ENCODE results near the gene LPIN1. TPM values are rescaled to one million over a fixed set of nuclear protein-coding genes. Genes with fewer than 3 reads are reported as not detected.
"Not testable (repeated sequence)": the region's sequence is repeated elsewhere in the genome, so short reads cannot be mapped to it uniquely, and the experiment has no call there.

The LPIN1 gene
- total RNA-seq, 2 experiments from 2014 or later = 115 to 128 TPM

GRCh38 chr2:11855064-11855760, 108.8 kb downstream of the LPIN1 start:
- Mint-ChIP-seq H3K4me3 (no peak overlapping the region), H3K27me3 (no peaks in the 10 kb centered on the region), H3K9me3 (peaks cover 2% of the 10 kb centered on the region), H3K36me3 (ENCODE audit: low read depth) (no peaks in the 10 kb centered on the region), H3K4me1 (ENCODE audit: low read depth) (no peaks in the 10 kb centered on the region), H3K27ac (no peak overlapping the region)
- Histone ChIP-seq H3K27me3 (ENCODE audit: control insufficient read depth in 1 of 2, insufficient read depth in 2 of 2, low read length in 2 of 2) (no peaks in the 10 kb centered on the region), H3K9me3 (ENCODE audit: control insufficient read depth in 1 of 2, insufficient read depth in 1 of 2, low read length in 2 of 2) (peaks cover 0 to 14% of the 10 kb centered on the region in 2 experiments), H3K36me3 (ENCODE audit: insufficient read depth, low read length) (no peaks in the 10 kb centered on the region), H3K27ac (ENCODE audit: low read depth in 1 of 2, low read length in 2 of 2) (no peak overlapping the region), H3K4me3 (ENCODE audit: low read length) (no peak overlapping the region), H3K4me1 (ENCODE audit: insufficient read depth, low read length) (no peaks in the 10 kb centered on the region)
- DNase-seq (no peak), ATAC-seq (ENCODE audit: poor library complexity) (no peak)
- intact Hi-C loops (cut with DNase I, micrococcal nuclease) = loop anchor here in 1 of 2 experiments (10.0 kb wide), 1 partner anchor 710 kb away; no protein-coding TSS in a partner anchor
- CTCF ChIA-PET = no interaction called here
- POLR2A ChIA-PET = no interaction called here
- TF ChIP-seq, protein P1, sequence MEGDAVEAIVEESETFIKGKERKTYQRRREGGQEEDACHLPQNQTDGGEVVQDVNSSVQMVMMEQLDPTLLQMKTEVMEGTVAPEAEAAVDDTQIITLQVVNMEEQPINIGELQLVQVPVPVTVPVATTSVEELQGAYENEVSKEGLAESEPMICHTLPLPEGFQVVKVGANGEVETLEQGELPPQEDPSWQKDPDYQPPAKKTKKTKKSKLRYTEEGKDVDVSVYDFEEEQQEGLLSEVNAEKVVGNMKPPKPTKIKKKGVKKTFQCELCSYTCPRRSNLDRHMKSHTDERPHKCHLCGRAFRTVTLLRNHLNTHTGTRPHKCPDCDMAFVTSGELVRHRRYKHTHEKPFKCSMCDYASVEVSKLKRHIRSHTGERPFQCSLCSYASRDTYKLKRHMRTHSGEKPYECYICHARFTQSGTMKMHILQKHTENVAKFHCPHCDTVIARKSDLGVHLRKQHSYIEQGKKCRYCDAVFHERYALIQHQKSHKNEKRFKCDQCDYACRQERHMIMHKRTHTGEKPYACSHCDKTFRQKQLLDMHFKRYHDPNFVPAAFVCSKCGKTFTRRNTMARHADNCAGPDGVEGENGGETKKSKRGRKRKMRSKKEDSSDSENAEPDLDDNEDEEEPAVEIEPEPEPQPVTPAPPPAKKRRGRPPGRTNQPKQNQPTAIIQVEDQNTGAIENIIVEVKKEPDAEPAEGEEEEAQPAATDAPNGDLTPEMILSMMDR (IDR thresholded peaks at IDR 0.05) = no peak

- CTCF ChIA-PET = no interaction called here
- no peak for DNase-seq
Observed at GRCh38 chr2:11856095-11856494, 109.7 kb downstream of the LPIN1 start.

DNA sequence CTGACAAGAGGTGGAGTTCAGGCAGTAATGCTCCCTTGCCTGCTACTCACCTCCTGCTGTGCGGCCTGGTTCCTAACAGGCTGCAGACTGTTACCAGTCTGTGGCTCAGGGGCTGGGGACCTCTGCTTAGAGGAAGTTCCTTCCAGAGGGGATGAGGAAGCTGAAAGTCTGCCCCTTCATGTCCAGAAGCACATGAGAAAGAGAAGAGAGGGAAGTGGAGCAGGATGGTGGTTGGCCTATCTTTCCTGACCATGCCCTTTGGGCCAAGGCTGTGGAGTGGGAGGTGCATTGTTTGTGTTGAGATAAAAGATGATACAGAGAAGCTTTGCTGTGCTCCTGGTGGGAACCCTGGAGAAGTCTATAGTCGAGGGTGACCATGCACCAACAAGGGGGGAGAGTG, 112.5 kb downstream of the LPIN1 start:
- CTCF ChIA-PET = no interaction called here
- H3K4me1 Mint-ChIP-seq (ENCODE audit: low read depth) = peaks cover 16% of the 10 kb centered on the region
- no peaks in the 10 kb centered on the region for H3K27me3 ChIP-seq (ENCODE audit: control insufficient read depth in 1 of 2, insufficient read depth in 2 of 2, low read length in 2 of 2)

More at GRCh38 chr2:11856095-11856494, 109.7 kb downstream of the LPIN1 start:
- H3K36me3 Mint-ChIP-seq (ENCODE audit: low read depth) = no peaks in the 10 kb centered on the region
- Histone ChIP-seq H3K9me3 (ENCODE audit: control insufficient read depth in 1 of 2, insufficient read depth in 1 of 2, low read length in 2 of 2) (peaks cover 0 to 14% of the 10 kb centered on the region in 2 experiments), H3K27ac (ENCODE audit: low read depth in 1 of 2, low read length in 2 of 2) (no peak overlapping the region), H3K4me1 (ENCODE audit: insufficient read depth, low read length) (no peaks in the 10 kb centered on the region), H3K27me3 (ENCODE audit: control insufficient read depth in 1 of 2, insufficient read depth in 2 of 2, low read length in 2 of 2) (no peaks in the 10 kb centered on the region), H3K36me3 (ENCODE audit: insufficient read depth, low read length) (no peaks in the 10 kb centered on the region), H3K4me3 (ENCODE audit: low read length) (no peak overlapping the region)
- ATAC-seq (ENCODE audit: poor library complexity) = no peak
- intact Hi-C loops (cut with DNase I, micrococcal nuclease) = loop anchor here in 1 of 2 experiments (10.0 kb wide), 1 partner anchor 709 kb away; no protein-coding TSS in a partner anchor
- H3K9me3 Mint-ChIP-seq = peaks cover 2% of the 10 kb centered on the region
- POLR2A ChIA-PET = no interaction called here
- H3K27me3 Mint-ChIP-seq = no peaks in the 10 kb centered on the region
- no peaks in the 10 kb centered on the region for H3K4me1 Mint-ChIP-seq (ENCODE audit: low read depth)
- TF ChIP-seq, protein P1 (IDR thresholded peaks at IDR 0.05) = no peak
- H3K4me3 Mint-ChIP-seq = no peak overlapping the region
- H3K27ac Mint-ChIP-seq = no peak overlapping the region

DNA sequence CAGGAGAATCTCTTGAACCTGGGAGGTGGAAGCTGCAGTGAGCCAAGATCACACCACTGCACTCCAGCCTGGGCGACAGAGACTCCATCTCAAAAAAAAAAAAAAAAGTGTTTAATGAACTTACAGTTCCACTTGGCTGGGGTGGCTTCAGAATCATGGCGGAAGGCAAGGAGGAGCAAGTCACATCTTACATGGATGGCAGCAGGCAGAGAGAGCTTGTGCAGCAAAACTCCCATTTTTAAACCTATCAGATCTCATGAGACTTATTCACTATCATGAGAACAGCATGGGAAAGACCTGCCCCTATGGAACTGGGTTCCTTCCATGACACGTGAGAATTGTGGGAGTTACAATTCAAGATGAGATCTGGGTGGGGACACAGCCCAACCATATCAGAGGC, 113.5 kb downstream of the LPIN1 start:
- H3K27ac Mint-ChIP-seq; H3K27ac ChIP-seq (ENCODE audit: low read depth in 1 of 2, low read length in 2 of 2); H3K4me3 ChIP-seq (ENCODE audit: low read length); H3K36me3 Mint-ChIP-seq (ENCODE audit: low read depth); POLR2A ChIA-PET; H3K4me3 Mint-ChIP-seq; DNase-seq; H3K9me3 Mint-ChIP-seq; H3K27me3 Mint-ChIP-seq; H3K27me3 ChIP-seq (ENCODE audit: control insufficient read depth in 1 of 2, insufficient read depth in 2 of 2, low read length in 2 of 2); CTCF ChIA-PET; H3K36me3 ChIP-seq (ENCODE audit: insufficient read depth, low read length); ATAC-seq (ENCODE audit: poor library complexity): not testable (repeated sequence)
- intact Hi-C loops (cut with DNase I, micrococcal nuclease) = loop anchor here in 1 of 2 experiments (5.0 to 10.0 kb wide), 2 partner anchors 557 to 705 kb away; no protein-coding TSS in a partner anchor
- peaks cover 18% of the 10 kb centered on the region for H3K4me1 Mint-ChIP-seq (ENCODE audit: low read depth)
- H3K4me1 ChIP-seq (ENCODE audit: insufficient read depth, low read length) = peaks cover 15% of the 10 kb centered on the region
- peaks cover 0 to 14% of the 10 kb centered on the region in 2 experiments for H3K9me3 ChIP-seq (ENCODE audit: control insufficient read depth in 1 of 2, insufficient read depth in 1 of 2, low read length in 2 of 2)

More for the DNA sequence above, 112.5 kb downstream of the LPIN1 start:
- Mint-ChIP-seq H3K4me3 (no peak overlapping the region), H3K9me3 (peaks cover 2% of the 10 kb centered on the region), H3K27ac (no peak overlapping the region), H3K27me3 (no peaks in the 10 kb centered on the region), H3K36me3 (ENCODE audit: low read depth) (no peaks in the 10 kb centered on the region)
- no peaks in the 10 kb centered on the region for H3K36me3 ChIP-seq (ENCODE audit: insufficient read depth, low read length)
- H3K27ac ChIP-seq (ENCODE audit: low read depth in 1 of 2, low read length in 2 of 2) = no peak overlapping the region
- TF ChIP-seq, protein P1 (IDR thresholded peaks at IDR 0.05) = no peak
- intact Hi-C loops (cut with DNase I, micrococcal nuclease) = loop anchor here in 1 of 2 experiments (10.0 kb wide), 1 partner anchor 706 kb away; no protein-coding TSS in a partner anchor
- POLR2A ChIA-PET = no interaction called here
- no peak overlapping the region for H3K4me3 ChIP-seq (ENCODE audit: low read length)
- peaks cover 13% of the 10 kb centered on the region for H3K4me1 ChIP-seq (ENCODE audit: insufficient read depth, low read length)
- no peak for DNase-seq
- peaks cover 0 to 14% of the 10 kb centered on the region in 2 experiments for H3K9me3 ChIP-seq (ENCODE audit: control insufficient read depth in 1 of 2, insufficient read depth in 1 of 2, low read length in 2 of 2)
- no peak for ATAC-seq (ENCODE audit: poor library complexity)

Measured in CD4-positive, alpha-beta T cell (primary cell).